CD4-positive, alpha-beta T cell treated with Interleukin-12 subunit alpha and Interleukin-12 subunit beta, for 1 hour (primary cell): ENCODE results near the gene CYTH1.

ENCODE experiments used
- DNase-seq: peaks from one replicate; pipeline ENCODE4 v3.0.0-alpha.2; 2020

Gene CYTH1

GRCh38 chr17:78644931-78645351 lies 137.1 kb downstream of the CYTH1 start:
- no peak for DNase-seq

GRCh38 chr17:78644224-78644623 lies 137.8 kb downstream of the CYTH1 start:
- no peak for DNase-seq

DNA sequence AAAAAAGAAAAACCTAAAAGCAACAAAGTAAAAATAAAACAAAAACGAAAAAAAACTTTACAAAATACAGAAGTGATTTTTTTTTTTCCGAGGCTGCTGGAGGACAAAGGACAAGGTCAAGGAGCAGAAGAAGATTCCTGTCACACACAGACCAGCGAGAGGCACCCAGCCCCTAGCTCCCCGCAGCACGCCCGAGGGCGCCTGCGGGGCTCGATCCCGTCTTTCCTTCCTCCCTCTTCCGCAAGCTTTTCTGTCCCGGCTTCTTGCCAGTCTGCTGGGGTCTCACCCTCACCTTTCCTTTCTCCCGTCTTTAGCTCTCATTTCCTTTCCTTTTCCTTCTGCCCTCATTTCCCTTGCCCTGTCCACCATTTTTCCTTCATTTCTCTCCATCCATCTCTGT lies 138.7 kb downstream of the CYTH1 start:
- no peak for DNase-seq

GRCh38 chr17:78642707-78643106 lies 139.4 kb downstream of the CYTH1 start:
- DNase-seq, result no peak

GRCh38 chr17:78641666-78642065 lies 140.4 kb downstream of the CYTH1 start:
- DNase-seq, result no peak

- DNase-seq, result no peak
Measured at GRCh38 chr17:78641243-78641642, 140.8 kb downstream of the CYTH1 start.

DNA sequence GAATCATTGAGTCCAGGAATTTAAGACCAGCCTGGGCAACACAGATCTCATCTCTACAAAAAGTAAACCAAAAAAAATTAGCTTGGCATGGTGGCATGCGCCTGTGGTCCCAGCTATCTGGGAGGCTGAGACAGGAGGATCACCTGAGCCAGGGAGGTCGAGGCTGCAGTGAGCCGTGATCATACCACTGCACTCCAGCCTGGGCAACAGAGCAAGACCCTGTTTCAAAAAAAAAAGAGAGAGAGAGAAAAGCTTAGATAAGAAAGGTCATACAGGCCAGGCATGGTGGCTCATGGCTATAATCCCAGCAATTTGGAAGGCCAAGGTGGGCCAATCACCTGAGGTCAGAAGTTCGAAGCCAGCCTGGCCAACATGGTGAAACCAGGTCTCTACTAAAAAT lies 141.4 kb downstream of the CYTH1 start:
- no peak for DNase-seq

- DNase-seq, result no peak
Measured at GRCh38 chr17:78637643-78638420, 144.2 kb downstream of the CYTH1 start.

- no peak for DNase-seq
Measured at GRCh38 chr17:78637146-78637545, 144.9 kb downstream of the CYTH1 start.

DNA sequence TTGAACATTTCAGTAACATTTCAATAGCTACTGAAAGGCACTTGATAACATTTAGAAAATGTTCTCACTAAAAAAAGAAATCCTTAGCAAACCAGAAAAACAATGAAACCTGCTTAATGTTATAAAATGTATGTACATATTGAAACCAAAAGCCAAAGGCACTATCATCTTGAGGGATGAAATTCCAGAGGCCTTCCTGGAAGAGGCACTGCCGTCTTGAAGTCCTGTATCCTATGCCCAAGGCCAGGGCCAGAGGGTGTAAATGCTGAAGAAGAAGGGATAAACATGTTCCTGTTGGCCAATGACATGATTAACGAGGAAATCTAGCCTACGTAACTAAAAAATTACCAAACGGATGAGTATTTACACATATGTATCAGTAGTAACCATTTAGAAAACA lies 147.9 kb downstream of the CYTH1 start:
- DNase-seq, result no peak

DNA sequence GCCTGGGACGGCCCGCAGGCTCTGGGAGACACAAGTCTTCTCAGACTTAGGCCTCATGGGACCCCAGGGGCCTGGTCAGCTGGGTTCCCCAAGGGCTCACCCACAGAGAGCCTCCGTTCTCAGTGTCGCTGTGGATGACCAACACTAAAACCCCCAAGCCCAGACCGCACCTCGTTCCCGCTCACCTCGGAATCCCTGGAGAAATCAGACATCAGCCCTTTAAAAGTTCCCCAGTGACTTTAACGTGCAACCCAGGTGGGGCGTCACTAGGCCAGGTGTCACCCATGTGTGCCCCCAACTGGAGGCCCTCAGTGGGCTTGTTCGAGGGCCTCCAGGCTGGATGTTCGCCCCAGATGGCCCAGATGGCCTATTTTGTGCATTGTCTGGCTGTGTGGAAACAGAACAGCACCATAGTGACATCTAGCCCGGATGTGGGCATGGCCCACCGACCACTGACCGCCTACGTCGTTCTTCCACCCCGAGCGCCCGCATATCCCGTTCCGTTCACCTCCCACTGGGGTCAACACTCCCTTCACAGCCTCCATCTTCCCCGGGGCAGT lies 152.6 kb downstream of the CYTH1 start:
- DNase-seq, result no peak

GRCh38 chr17:78628547-78629435 lies 153.3 kb downstream of the CYTH1 start:
- no peak for DNase-seq

DNA sequence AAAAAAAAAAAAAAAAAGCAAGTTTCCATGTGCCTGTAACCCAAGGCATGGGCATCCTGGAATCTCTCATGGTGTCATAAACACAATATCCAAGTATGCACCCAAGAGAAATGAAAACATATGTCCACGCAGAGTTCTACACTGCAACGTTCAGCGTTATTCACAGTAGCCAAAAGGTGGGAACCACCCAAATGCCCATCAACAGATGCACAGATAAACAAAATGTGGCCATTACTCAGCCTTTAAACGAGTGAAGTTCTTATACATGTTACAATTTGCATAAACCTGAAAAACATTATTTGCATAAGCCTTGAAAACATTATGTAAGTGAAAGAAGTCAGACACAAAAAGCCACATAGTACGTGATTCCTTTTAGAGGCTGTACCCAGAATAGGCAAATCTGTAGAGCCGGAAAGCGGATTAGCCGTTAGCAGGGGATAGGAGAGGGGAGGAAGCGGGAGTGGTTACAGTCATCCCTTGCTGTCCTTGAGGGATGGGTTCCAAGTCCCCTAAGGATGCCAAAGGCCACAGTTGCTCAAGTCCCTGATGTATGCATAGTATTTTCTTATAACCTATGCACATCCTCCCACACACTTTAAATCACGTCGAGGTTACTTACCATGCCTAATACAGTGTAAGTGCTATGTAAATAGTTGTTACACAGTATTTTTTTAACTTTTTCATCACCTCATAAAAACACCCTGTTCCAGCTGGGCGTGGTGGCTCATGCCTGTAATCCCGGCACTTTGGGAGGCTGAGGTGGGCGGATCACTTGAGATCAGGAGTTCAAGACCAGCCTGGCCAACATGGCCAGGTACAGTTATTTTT lies 157.5 kb downstream of the CYTH1 start:
- DNase-seq, result no peak
